Activated CD4-positive, alpha-beta T cell treated with anti-CD3 and anti-CD28 coated beads, Interleukin-10, Interleukin-2, amounts not matched to agents 100 ng/mL and 50 ng/mL, durations not matched to agents 16 hours and 8 hours (primary cell): ENCODE results near the gene SPINK6.
A peak's percentile ranks its signal among the peaks of the same experiment; 100 is the strongest.

Source experiments
- DNase-seq: peaks from one replicate; pipeline ENCODE4 v3.0.0-alpha.2; 2020

The SPINK6 gene

DNA sequence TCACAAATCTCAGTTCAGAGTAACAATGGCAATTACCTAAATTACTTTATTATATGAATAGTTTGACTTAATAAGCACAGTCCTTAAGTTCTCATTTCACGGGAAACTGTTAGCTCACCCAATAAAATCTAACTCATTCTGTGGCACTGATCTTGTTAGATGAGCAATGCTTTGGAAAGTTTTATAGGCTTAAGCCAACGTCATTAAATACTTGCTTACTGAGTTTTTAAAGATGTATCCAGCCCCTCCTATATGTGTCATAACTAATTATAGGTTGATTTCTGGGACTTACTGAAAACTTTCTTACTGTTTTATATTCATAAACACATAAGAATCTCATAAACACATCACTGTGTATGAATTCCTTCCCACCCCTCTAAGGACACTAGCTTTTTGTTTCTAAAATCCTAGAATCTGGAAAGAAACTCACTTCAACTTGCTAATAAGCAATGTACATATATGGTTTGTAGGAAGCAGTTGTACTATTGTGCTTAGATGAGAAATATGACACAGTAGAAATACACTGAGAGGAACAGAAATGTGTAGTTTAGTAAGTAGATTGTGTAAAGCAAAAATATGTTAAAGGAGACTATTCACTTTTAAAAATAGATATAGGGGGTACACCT, 21.4 kb downstream of the SPINK6 start:
- DNase-seq: no peak

DNA sequence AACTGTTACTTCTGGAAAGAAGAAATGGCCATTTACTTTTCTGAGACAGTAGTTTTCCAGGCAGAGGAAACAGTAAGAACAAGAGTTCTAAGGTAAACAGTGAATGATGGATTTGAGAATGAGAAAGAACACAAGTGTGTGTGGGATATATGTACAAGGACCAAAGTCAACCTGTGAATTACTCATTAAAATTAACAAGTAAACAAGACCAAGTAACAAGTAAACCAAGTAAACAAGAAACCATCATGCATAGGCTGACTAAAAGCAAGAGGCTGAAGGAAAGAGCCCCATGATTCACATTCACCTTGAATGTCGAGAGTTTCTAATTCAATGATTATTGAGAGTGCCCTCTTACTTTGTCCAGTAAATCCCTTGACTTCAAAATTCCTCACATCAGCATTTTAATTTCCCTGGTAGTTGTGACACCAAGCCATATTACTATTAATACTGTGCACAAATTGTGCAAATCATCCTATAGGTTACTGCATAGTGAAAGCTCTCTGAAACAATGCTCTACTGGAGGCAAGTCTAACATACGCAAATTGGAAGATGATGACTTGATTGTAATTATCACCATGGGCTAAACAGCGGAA, 25.6 kb downstream of the SPINK6 start:
- DNase-seq: peak; percentile 34

DNA sequence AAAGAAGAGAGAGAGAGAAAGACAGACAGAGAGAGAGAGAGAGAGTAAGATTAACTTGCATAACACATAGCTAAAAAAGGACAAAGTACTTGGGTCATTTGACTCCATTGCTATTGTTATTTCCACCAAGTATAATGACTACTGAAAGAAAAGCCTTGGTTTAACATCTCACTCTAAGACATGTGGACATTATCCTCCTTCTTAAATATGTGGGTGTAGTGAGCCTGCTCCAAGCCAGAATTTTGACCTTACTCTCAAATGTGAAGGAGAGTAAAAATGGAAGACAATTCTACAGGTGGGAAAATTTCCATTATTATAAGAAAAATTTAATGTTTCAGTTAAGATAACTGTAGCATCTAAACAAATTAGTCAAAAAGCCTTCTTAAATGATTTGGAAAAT, 27.0 kb downstream of the SPINK6 start:
- no peak for DNase-seq

DNA sequence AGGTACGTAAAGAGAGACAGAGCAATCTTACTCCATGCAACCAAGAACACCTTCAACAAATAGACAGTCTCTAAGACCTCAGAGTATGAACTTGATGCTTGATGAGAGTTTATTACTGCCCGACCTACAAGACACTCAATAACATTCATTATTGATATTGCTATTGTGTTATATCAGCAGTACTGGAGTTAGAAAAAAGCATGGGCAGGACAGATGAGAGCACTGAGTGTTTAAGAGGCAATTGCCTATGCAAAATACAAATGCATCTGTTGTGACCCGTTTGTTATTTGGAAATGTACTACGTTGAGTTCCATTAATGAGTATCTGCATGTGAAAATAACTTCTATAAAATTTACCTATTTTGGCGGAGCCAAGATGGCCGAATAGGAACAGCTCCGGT, 27.4 kb downstream of the SPINK6 start:
- DNase-seq: no peak

DNA sequence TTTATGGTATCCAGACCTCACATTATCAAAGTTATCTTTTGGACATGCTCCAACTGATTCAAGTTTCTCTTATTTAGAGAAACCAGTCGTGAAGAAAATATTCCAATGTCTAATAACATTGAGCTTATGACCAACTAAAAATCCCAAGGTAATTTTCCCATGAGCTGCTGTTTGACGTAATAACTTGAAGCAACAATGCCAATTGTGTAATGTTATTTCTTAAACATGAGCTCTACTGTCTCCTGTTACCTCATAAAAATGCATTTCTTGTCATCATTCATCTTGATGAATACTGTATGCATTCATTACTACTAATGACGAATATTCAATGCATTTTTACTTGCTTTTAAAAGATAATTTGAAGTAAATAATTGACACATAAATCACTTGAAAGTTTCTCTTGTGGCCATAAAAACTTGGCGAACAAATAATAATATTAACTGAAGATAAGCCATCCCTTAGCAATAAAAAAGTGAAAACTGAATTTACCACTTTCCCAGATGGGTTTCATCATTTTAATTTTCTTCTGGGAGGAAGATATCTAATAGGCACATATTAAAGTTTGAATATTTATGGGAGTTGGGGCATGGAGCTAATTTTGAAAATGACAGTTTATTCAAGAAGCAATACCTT, 35.1 kb downstream of the SPINK6 start:
- DNase-seq: no peak

DNA sequence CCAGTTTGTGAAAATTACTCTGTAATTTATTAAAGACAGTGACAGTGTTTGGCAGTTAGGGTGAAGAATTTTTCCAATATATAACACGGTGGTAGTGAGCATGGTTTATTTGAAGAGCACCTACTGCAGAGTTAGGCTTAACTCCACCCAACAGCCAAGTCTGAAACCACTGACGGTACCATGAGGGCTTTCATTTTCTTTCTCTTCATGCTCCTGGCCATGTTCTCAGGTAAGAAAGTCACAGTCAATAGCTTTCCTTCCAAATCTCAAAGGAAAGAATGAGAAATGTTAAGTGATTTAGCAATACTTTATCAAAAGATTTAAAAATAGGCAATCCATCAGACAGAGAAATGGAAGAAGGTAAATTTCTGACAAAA, 35.6 kb downstream of the SPINK6 start, which contains the start of gene MARCOL:
MARCOL (plus strand) TSS at position 108 of the 377 bp plus-strand sequence; CDS start at position 181, 73 bp downstream.
- no peak for DNase-seq

DNA sequence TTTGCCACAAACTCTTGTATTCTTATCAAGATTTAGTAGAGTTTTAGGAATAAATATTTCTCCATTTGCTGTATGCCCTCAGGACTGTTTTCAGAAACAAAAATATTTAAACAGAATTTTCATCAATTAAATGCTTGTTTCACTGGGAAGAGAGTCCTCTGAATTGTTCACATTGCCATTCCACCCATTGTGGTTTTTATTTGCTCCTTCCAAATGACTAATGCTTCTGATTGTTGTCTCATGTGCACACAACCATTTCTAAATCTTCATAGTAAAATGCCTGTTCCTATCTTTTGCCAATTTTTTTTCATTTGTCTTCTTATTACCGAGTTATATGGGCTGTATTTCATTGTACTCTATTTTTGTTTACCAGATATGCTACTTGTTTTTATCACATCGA, 46.1 kb downstream of the SPINK6 start:
- no peak for DNase-seq

DNA sequence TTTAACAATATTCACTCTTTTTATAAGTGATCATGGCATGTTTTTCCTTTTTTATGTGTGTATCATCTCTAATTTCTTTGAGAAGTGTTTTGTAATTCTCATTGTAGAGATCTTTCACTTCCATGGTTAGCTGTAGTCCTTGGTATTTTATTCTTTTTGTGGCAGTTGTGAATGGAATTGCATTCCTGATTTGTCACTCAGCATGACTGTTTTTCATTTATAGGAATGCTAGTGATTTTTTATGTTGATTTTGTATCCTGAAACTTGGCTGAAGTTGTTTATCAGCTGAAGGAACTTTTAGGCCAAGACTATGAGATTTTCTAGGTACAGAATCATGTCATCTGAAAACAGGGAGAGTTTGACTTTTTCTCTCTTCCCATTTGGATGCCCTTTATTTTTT, 52.6 kb downstream of the SPINK6 start:
- no peak for DNase-seq

DNA sequence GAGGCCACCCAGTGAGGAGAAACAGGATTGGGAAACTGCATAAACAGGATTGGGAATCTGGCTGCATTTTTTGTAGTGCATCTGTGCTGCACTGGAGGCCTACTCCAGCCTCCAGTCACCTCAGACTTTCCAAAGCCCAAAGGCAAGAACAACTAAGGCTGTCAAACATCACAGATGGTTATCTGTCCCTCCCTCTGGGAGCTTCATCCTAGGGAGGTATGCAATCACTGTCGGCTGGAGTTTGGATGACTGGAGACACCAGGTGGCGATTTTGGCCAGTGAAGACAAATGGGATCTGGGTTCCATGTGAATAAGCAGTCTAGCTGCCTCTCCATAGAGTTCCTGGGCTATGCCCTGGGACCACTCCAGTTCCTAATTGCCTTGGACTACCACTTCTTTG, 56.4 kb downstream of the SPINK6 start:
- DNase-seq: no peak

DNA sequence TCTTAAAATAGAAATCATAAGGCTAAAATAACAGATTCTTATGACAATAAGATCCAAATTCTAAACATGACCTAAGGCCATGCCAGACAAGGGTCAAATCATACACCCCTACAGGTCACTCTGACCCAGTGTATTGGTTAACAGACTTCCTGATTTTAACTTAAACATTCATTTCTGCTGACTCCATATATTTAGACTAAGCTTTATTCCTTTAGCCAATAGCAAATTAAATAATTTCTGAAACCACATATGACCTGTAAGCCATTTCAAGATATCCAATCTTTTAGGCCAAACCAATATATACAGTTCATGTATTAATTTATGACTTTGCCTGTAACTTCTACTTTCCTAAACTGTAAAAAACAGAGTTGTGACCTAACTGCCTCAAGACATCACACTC, 58.4 kb downstream of the SPINK6 start:
- DNase-seq: no peak
